H9 (cell line): ENCODE measurements around the gene SNAI1. TPM values are rescaled to one million over a fixed set of nuclear protein-coding genes. Genes with fewer than 3 reads are reported as not detected.

Source experiments
- DNase-seq: peaks from one replicate; pipeline ENCODE4 v3.0.0-alpha.2; 2017
- H2AFZ ChIP-seq: one replicate; pipeline ENCODE4 v1.6.1; 2013; ENCODE audit warnings: mild to moderate bottlenecking, low read length, control low read depth, moderate library complexity
- H2AK5ac ChIP-seq: 2 replicates; pipeline ENCODE4 v1.6.1; 2013; ENCODE audit warnings: low read length, control low read depth, mixed read lengths; ENCODE audit not compliant: insufficient read length
- H2BK120ac ChIP-seq: one replicate; pipeline ENCODE4 v1.6.1; 2013; ENCODE audit warnings: low read depth, mild to moderate bottlenecking, low read length, control low read depth, inconsistent platforms; ENCODE audit not compliant: poor library complexity, severe bottlenecking
- H2BK12ac ChIP-seq: 2 replicates; pipeline ENCODE4 v1.6.1; 2013; ENCODE audit warnings: low read length, control low read depth, mixed read lengths, low read depth; ENCODE audit not compliant: insufficient read length
- H2BK15ac ChIP-seq: 2 replicates; pipeline ENCODE4 v1.6.1; 2013; ENCODE audit warnings: low read depth, low read length, control low read depth
- H2BK20ac ChIP-seq: one replicate; pipeline ENCODE4 v1.6.1; 2013; ENCODE audit warnings: low read depth, mild to moderate bottlenecking, low read length, control low read depth, inconsistent platforms; ENCODE audit not compliant: poor library complexity, severe bottlenecking
- H2BK5ac ChIP-seq: 2 replicates; pipeline ENCODE4 v1.6.1; 2013; ENCODE audit warnings: low read length, control low read depth, mixed read lengths; ENCODE audit not compliant: insufficient read length
- H3K14ac ChIP-seq: 2 replicates; pipeline ENCODE4 v1.6.1; 2013; ENCODE audit warnings: low read length, control low read depth; ENCODE audit not compliant: insufficient read depth
- H3K18ac ChIP-seq: 2 replicates; pipeline ENCODE4 v1.6.1; 2013; ENCODE audit warnings: low read depth, mild to moderate bottlenecking, mixed read lengths, low read length, control low read depth; ENCODE audit not compliant: insufficient read length
- H3K23ac ChIP-seq: 2 replicates; pipeline ENCODE4 v1.6.1; 2013; ENCODE audit warnings: low read length, control low read depth, mixed read lengths, low read depth; ENCODE audit not compliant: insufficient read length
- H3K23me2 ChIP-seq: 2 replicates; pipeline ENCODE4 v1.6.1; 2013; ENCODE audit warnings: low read depth, mild to moderate bottlenecking, mixed read lengths, low read length, control low read depth; ENCODE audit not compliant: insufficient read length, poor library complexity, severe bottlenecking
- H3K27ac ChIP-seq: 2 replicates; pipeline ENCODE4 v1.5.1; 2013; ENCODE audit warnings: low read length, control low read depth, mixed read lengths, low read depth; ENCODE audit not compliant: insufficient read length
- H3K27me3 ChIP-seq: 2 replicates; pipeline ENCODE4 v1.6.1; 2013; ENCODE audit warnings: low read length, control low read depth, inconsistent platforms; ENCODE audit not compliant: insufficient read depth
- H3K4ac ChIP-seq: 2 replicates; pipeline ENCODE4 v1.6.1; 2013; ENCODE audit warnings: low read depth, mild to moderate bottlenecking, control low read depth, inconsistent platforms, low read length, moderate library complexity
- H3K4me1 ChIP-seq: 2 replicates; pipeline ENCODE4 v1.6.1; 2013; ENCODE audit warnings: low read length, control low read depth, inconsistent platforms; ENCODE audit not compliant: insufficient read depth
- H3K4me2 ChIP-seq: 2 replicates; pipeline ENCODE4 v1.6.1; 2013; ENCODE audit warnings: low read length, control low read depth, mixed read lengths; ENCODE audit not compliant: insufficient read length, insufficient read depth
- H3K56ac ChIP-seq: 2 replicates; pipeline ENCODE4 v1.6.1; 2013; ENCODE audit warnings: low read depth, mild to moderate bottlenecking, mixed read lengths, low read length, control low read depth; ENCODE audit not compliant: insufficient read length
- H3K79me1 ChIP-seq: 2 replicates; pipeline ENCODE4 v1.6.1; 2013; ENCODE audit warnings: low read depth, mild to moderate bottlenecking, moderate library complexity, low read length, control low read depth, inconsistent platforms; ENCODE audit not compliant: insufficient read depth, poor library complexity, severe bottlenecking
- H3K79me2 ChIP-seq: 2 replicates; pipeline ENCODE4 v1.6.1; 2013; ENCODE audit warnings: low read length, control low read depth, inconsistent platforms; ENCODE audit not compliant: insufficient read depth
- H3K9ac ChIP-seq: 2 replicates; pipeline ENCODE4 v1.6.1; 2013; ENCODE audit warnings: low read length, control low read depth, mixed read lengths; ENCODE audit not compliant: insufficient read length; ENCODE audit errors: extremely low read depth
- H3K9me3 ChIP-seq: one replicate; pipeline ENCODE4 v1.6.1; 2013; ENCODE audit warnings: low read depth, low read length, inconsistent platforms; ENCODE audit not compliant: control insufficient read depth
- H3T11ph ChIP-seq: one replicate; pipeline ENCODE4 v1.6.1; 2013; ENCODE audit warnings: mild to moderate bottlenecking, low read length, control low read depth, inconsistent platforms
- H4K20me1 ChIP-seq: one replicate; pipeline ENCODE4 v1.6.1; 2013; ENCODE audit not compliant: control insufficient read depth, insufficient read length, insufficient read depth
- H4K5ac ChIP-seq: 2 replicates; pipeline ENCODE4 v1.6.1; 2013; ENCODE audit warnings: low read depth, mild to moderate bottlenecking, mixed read lengths, low read length, control low read depth; ENCODE audit not compliant: insufficient read length
- H4K8ac ChIP-seq: replicated peaks from 2 replicates; pipeline ENCODE4 v1.6.1; 2013; ENCODE audit warnings: low read length, control low read depth, mixed read lengths, low read depth; ENCODE audit not compliant: insufficient read length
- H4K91ac ChIP-seq: 2 replicates; pipeline ENCODE4 v1.6.1; 2013; ENCODE audit warnings: low read depth, mild to moderate bottlenecking, moderate library complexity, mixed read lengths, low read length, control low read depth; ENCODE audit not compliant: insufficient read length
- H3K27ac Mint-ChIP-seq, 3 experiments: 2 replicates in 2 of 3; 3 replicates in 1 of 3; pipeline ENCODE4 v1.8.0; 2020 to 2021; ENCODE audit warnings: mixed read lengths in 3 of 3, mild to moderate bottlenecking in 1 of 3, moderate library complexity in 1 of 3
- H3K27me3 Mint-ChIP-seq: 2 replicates; pipeline ENCODE4 v1.8.0; 2021; ENCODE audit warnings: low read depth, mild to moderate bottlenecking, moderate library complexity, mixed read lengths
- H3K36me3 Mint-ChIP-seq, 3 experiments: 2 replicates in 2 of 3; 3 replicates in 1 of 3; pipeline ENCODE4 v1.8.0; 2020 to 2021; ENCODE audit warnings: low read depth in 3 of 3, mixed read lengths in 3 of 3; ENCODE audit not compliant: insufficient read depth in 1 of 3
- H3K4me1 Mint-ChIP-seq, 2 experiments: 2 replicates each; pipeline ENCODE4 v1.8.0; 2020; ENCODE audit warnings: mixed read lengths in 2 of 2
- H3K4me3 Mint-ChIP-seq, 2 experiments: 2 replicates in 1 of 2; 3 replicates in 1 of 2; pipeline ENCODE4 v1.8.0; 2020 to 2021; ENCODE audit warnings: mild to moderate bottlenecking in 2 of 2, mixed read lengths in 2 of 2, moderate library complexity in 1 of 2
- H3K9me3 Mint-ChIP-seq, 2 experiments: 2 replicates in 1 of 2; 3 replicates in 1 of 2; pipeline ENCODE4 v1.8.0; 2020; ENCODE audit warnings: mild to moderate bottlenecking in 2 of 2, mixed read lengths in 2 of 2, moderate library complexity in 1 of 2
- WGBS: extraction: QIAGEN DNeasy Blood & Tissue Kit; methylation state at CpG from one replicate; pipeline ENCODE4 v1.1.7; 2013; ENCODE audit warnings: missing lambda C conversion rate, low lambda C conversion rate, mixed read lengths; ENCODE audit not compliant: insufficient read length; ENCODE audit errors: extremely low coverage; 5-methylcytosine and 5-hydroxymethylcytosine counted together
- total RNA-seq: library from RNA; stranded (reverse); gene quantifications from 2 replicates; pipeline ENCODE4 v1.2.1, GENCODE V29; 2021
- TF ChIP-seq, protein P1 (sequence below): fragments of 200-600 bp; sonication (generic); conservative IDR thresholded peaks from 3 replicates; pipeline ENCODE4 v1.8.0; 2021; ENCODE audit warnings: antibody characterized with exemption, mild to moderate bottlenecking

SNAI1 gene
- total RNA-seq, 1 experiment from 2014 or later = 7.0 TPM

DNA sequence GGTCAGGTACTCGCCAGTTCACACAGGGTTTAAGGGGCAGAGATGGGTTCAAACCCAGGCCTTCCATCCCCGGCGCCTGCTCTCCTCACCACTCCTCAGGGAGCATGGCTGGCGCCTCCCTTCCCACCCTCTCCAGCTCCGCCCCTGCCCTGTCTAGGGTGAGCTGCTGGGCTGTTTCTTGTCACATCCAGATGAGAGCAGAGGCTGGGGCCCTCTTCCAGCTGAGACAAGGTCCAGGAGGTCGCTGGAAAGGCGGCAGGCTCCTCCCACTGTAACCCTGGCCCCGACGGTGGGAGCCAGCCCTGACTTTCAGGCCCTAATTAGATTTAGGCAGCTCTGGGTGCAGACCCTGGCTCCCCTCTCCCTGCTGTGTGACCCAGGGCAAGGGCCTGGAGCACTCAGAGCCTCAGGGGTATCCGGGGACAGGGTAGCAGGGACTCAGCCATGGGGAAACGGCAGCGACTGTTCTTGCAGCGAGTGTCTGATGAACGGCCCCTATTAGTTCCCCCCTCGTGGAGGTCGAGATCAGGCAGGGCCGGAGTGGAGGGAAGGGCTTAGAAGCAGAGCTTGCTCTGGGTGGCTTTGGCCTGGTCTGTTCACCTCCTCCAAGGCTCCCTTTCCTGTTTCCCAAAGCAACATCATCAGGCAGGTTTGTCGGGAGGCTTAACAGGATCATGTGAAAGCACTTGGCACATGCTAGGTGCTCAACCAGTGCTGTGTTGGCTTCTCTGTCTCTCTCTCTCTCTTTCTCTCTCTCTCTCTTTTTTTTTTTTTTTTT lies 33.4 kb downstream of the SNAI1 start:
- H3K9ac ChIP-seq = no peak overlapping the region
- no peak overlapping the region for H3K14ac ChIP-seq
- no peak overlapping the region for H3K56ac ChIP-seq
- DNase-seq = no peak
- H4K8ac ChIP-seq = no peak overlapping the region
- peaks cover 15 to 28% of the 10 kb centered on the region in 2 experiments for H3K4me1 Mint-ChIP-seq
- H3K79me2 ChIP-seq = no peaks in the 10 kb centered on the region
- no peak overlapping the region for H2BK120ac ChIP-seq
- peaks cover 4% of the 10 kb centered on the region; the same call in 1 of the 2 replicates for H3K4me1 ChIP-seq
- no peak overlapping the region for H3K27ac ChIP-seq
- H3K9me3 Mint-ChIP-seq = no peaks in the 10 kb centered on the region
- H2AFZ ChIP-seq = no peak overlapping the region
- no peak overlapping the region for H3K18ac ChIP-seq
- TF ChIP-seq, protein P1, sequence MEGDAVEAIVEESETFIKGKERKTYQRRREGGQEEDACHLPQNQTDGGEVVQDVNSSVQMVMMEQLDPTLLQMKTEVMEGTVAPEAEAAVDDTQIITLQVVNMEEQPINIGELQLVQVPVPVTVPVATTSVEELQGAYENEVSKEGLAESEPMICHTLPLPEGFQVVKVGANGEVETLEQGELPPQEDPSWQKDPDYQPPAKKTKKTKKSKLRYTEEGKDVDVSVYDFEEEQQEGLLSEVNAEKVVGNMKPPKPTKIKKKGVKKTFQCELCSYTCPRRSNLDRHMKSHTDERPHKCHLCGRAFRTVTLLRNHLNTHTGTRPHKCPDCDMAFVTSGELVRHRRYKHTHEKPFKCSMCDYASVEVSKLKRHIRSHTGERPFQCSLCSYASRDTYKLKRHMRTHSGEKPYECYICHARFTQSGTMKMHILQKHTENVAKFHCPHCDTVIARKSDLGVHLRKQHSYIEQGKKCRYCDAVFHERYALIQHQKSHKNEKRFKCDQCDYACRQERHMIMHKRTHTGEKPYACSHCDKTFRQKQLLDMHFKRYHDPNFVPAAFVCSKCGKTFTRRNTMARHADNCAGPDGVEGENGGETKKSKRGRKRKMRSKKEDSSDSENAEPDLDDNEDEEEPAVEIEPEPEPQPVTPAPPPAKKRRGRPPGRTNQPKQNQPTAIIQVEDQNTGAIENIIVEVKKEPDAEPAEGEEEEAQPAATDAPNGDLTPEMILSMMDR = no peak
- no peak overlapping the region for H3K23ac ChIP-seq
- peaks cover 3% of the 10 kb centered on the region for H3K23me2 ChIP-seq
- no peak overlapping the region for H2AK5ac ChIP-seq
- no CpG with 5 or more reads among the region's 18 CpGs for WGBS
- no peak overlapping the region for H3K4me3 Mint-ChIP-seq
- no peaks in the 10 kb centered on the region for H3K36me3 Mint-ChIP-seq
- H2BK12ac ChIP-seq = no peak overlapping the region
- H2BK15ac ChIP-seq = no peak overlapping the region
- no peak overlapping the region for H3K27ac Mint-ChIP-seq
- H4K20me1 ChIP-seq = no peaks in the 10 kb centered on the region
- H3K79me1 ChIP-seq = no peaks in the 10 kb centered on the region
- H4K91ac ChIP-seq = no peak overlapping the region
- H3K27me3 Mint-ChIP-seq = peaks cover 8% of the 10 kb centered on the region
- no peak overlapping the region for H3K4ac ChIP-seq
- H3T11ph ChIP-seq = no peak overlapping the region
- no peak overlapping the region for H3K4me2 ChIP-seq
- H3K27me3 ChIP-seq = no peaks in the 10 kb centered on the region
- no peak overlapping the region for H4K5ac ChIP-seq
- H3K9me3 ChIP-seq = no peaks in the 10 kb centered on the region
- H2BK5ac ChIP-seq = no peak overlapping the region
- H2BK20ac ChIP-seq = no peak overlapping the region
